Endometrial microvascular endothelial cells (primary cell): ENCODE measurements around the gene JOSD2. TPM values are rescaled to one million over a fixed set of nuclear protein-coding genes. Genes with fewer than 3 reads are reported as not detected.

Source experiments
- in situ Hi-C: cut with HindIII; loops from 2 replicates; pipeline ENCODE4 v1.10.0; 2017; ENCODE audit warnings: low sequenced_read_pairs, low pct_unique_long_range_greater_than_20kb; ENCODE audit errors: inconsistent ontology term
- total RNA-seq: library from RNA; depleted of rRNA; stranded (reverse); fragments of >200 nt; gene quantifications from one replicate; pipeline ENCODE4 v1.2.3, GENCODE V29; 2015; ENCODE audit errors: inconsistent ontology term

JOSD2 gene
- total RNA-seq, 1 donor from 2014 or later, result 25.9 TPM

- in situ Hi-C loops, result no loop called here
Measured at GRCh38 chr19:50500060-50500752, 10.8 kb downstream of the JOSD2 start.

GRCh38 chr19:50498219-50499056 lies 12.6 kb downstream of the JOSD2 start:
- in situ Hi-C loops, result no loop called here

- in situ Hi-C loops, result no loop called here
Measured at GRCh38 chr19:50497022-50497405, 14.0 kb downstream of the JOSD2 start.

GRCh38 chr19:50496189-50497021 lies 14.6 kb downstream of the JOSD2 start:
- in situ Hi-C loops, result no loop called here

- in situ Hi-C loops, result no loop called here
Measured at GRCh38 chr19:50495020-50495531, 15.9 kb downstream of the JOSD2 start.

- in situ Hi-C loops, result no loop called here
Measured at GRCh38 chr19:50494186-50495019, 16.6 kb downstream of the JOSD2 start.

- in situ Hi-C loops, result no loop called here
Measured at GRCh38 chr19:50493171-50493570, 17.8 kb downstream of the JOSD2 start.

- in situ Hi-C loops, result no loop called here
Measured at GRCh38 chr19:50492303-50493052, 18.5 kb downstream of the JOSD2 start.

- in situ Hi-C loops, result no loop called here
Measured at GRCh38 chr19:50490991-50491472, 20.0 kb downstream of the JOSD2 start.

GRCh38 chr19:50490411-50490811 lies 20.6 kb downstream of the JOSD2 start:
- in situ Hi-C loops, result no loop called here

- in situ Hi-C loops, result no loop called here
Measured at GRCh38 chr19:50489461-50490011, 21.5 kb downstream of the JOSD2 start.

GRCh38 chr19:50488389-50489194 lies 22.4 kb downstream of the JOSD2 start:
- in situ Hi-C loops, result no loop called here

GRCh38 chr19:50486823-50487515 lies 24.0 kb downstream of the JOSD2 start:
- in situ Hi-C loops, result no loop called here

GRCh38 chr19:50485284-50485955 lies 25.6 kb downstream of the JOSD2 start:
- in situ Hi-C loops, result no loop called here

- in situ Hi-C loops, result no loop called here
Measured at GRCh38 chr19:50482916-50483315, 28.1 kb downstream of the JOSD2 start.
